Measurements from ENCODE around the gene DUSP7. TPM values are rescaled to one million over a fixed set of nuclear protein-coding genes. Genes with fewer than 3 reads are reported as not detected.
A peak's percentile ranks its signal among the peaks of the same experiment; 100 is the strongest.

The DUSP7 gene
- total and polyA plus RNA-seq, 5 donors from 2014 or later, result 3.0 to 12.7 (median 3.5) TPM

DNA sequence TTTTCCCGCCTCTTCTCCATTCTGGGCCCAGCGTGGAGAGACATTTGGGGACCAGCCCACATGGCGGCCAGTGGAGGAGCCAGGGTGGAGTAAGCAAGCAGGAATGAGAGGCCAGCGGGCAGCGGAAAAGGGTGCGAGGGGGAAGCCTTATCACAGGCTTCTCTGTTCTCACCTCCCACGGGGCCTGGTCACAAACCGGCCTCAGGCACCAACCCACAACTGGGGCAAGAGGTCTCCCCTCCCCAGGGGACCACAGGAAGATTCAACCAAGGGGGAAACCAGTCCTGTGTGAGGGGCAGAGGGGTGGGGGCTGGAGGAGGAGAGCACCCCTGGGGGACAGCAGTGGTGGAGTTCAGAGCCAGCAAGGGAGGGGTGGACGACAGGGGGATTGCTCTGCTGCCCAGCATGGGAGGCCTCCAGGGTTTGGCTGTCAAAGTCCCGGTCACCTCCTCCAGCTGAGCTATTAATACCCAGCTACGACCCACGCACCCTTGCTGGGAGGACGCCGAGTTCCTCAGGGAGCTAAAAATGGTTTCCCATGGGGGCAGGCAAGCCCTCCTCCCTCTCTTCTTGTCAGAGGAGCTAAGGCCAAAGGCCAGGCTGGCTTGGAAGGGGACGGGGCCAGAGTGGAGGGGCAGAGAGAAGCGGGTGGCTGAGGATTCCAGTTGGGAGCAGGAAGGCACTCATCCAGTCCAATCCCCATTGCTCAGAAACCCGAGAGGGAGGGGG is 36.9 kb downstream of the DUSP7 start:
- no peaks in the 10 kb centered on the region for H3K27me3 ChIP-seq (ENCODE audit: control insufficient read depth, insufficient read depth, low read length)
- H3K4me3 ChIP-seq (ENCODE audit: low read depth, low read length), result no peak overlapping the region
- H3K36me3 ChIP-seq (ENCODE audit: control insufficient read depth, insufficient read depth, low read length), result no peaks in the 10 kb centered on the region
- no peaks in the 10 kb centered on the region for H3K4me1 ChIP-seq (ENCODE audit: control insufficient read depth, insufficient read depth, low read length, poor library complexity, severe bottlenecking)
- no peak for DNase-seq
- Mint-ChIP-seq H3K4me3 (no peak overlapping the region), H3K4me1 (peaks cover 0 to 3% (median 0%) of the 10 kb centered on the region in 4 donors), H3K27ac (no peak overlapping the region), H3K27me3 (no peaks in the 10 kb centered on the region), H3K9me3 (no peaks in the 10 kb centered on the region), H3K36me3 (no peaks in the 10 kb centered on the region)
- no peaks in the 10 kb centered on the region for H3K9me3 ChIP-seq (ENCODE audit: control insufficient read depth in 2 of 2, low read length in 2 of 2)
- no peak overlapping the region for H3K27ac ChIP-seq (ENCODE audit: insufficient read depth, low read length, poor library complexity, severe bottlenecking)
- no peak for ATAC-seq (ENCODE audit: low read depth in 2 of 2)

- no peak for ATAC-seq (ENCODE audit: low read depth in 2 of 2)
- Histone ChIP-seq H3K9me3 (ENCODE audit: control insufficient read depth in 2 of 2, low read length in 2 of 2) (no peaks in the 10 kb centered on the region), H3K4me3 (ENCODE audit: low read depth, low read length) (no peak overlapping the region), H3K27ac (ENCODE audit: insufficient read depth, low read length, poor library complexity, severe bottlenecking) (no peak overlapping the region), H3K36me3 (ENCODE audit: control insufficient read depth, insufficient read depth, low read length) (no peaks in the 10 kb centered on the region), H3K27me3 (ENCODE audit: control insufficient read depth, insufficient read depth, low read length) (no peaks in the 10 kb centered on the region), H3K4me1 (ENCODE audit: control insufficient read depth, insufficient read depth, low read length, poor library complexity, severe bottlenecking) (no peaks in the 10 kb centered on the region)
- Mint-ChIP-seq H3K4me3 (no peak overlapping the region), H3K9me3 (no peaks in the 10 kb centered on the region), H3K36me3 (no peaks in the 10 kb centered on the region), H3K27me3 (no peaks in the 10 kb centered on the region), H3K27ac (no peak overlapping the region), H3K4me1 (peaks cover 0 to 3% (median 0%) of the 10 kb centered on the region in 4 donors)
- DNase-seq, result no peak
These were observed 37.9 kb downstream of the DUSP7 start for GRCh38 chr3:52018319-52019000.

DNA sequence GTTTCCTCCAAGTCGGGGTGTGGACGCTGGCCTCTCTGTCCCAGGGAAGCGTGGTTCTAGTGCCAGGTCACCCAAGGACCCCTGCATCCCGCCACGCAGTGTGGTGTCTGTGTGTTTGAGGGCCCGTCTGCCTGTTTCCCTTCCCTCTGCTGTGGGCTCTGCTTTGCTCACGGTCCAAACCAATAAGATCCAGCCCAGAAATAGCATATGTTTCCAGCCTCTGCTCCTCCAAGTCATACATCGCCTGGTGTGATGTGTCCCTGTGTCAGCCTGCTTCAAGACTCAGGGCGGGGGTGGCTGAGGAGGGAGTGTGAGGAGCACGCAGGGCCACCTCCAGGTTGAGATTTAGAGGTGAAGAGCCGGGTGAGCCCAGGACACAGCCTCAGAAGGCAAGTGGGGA is 38.8 kb downstream of the DUSP7 start:
- peaks cover 0 to 3% (median 0%) of the 10 kb centered on the region in 4 donors for H3K4me1 Mint-ChIP-seq
- H3K36me3 Mint-ChIP-seq, result no peaks in the 10 kb centered on the region

GRCh38 chr3:52015438-52016228 is 40.7 kb downstream of the DUSP7 start:
- Histone ChIP-seq H3K27me3 (ENCODE audit: control insufficient read depth, insufficient read depth, low read length) (no peaks in the 10 kb centered on the region), H3K4me1 (ENCODE audit: control insufficient read depth, insufficient read depth, low read length, poor library complexity, severe bottlenecking) (no peaks in the 10 kb centered on the region), H3K9me3 (ENCODE audit: control insufficient read depth in 2 of 2, low read length in 2 of 2) (no peaks in the 10 kb centered on the region), H3K4me3 (ENCODE audit: low read depth, low read length) (no peak overlapping the region), H3K27ac (ENCODE audit: insufficient read depth, low read length, poor library complexity, severe bottlenecking) (no peak overlapping the region), H3K36me3 (ENCODE audit: control insufficient read depth, insufficient read depth, low read length) (no peaks in the 10 kb centered on the region)
- H3K27me3 Mint-ChIP-seq, result no peaks in the 10 kb centered on the region
- ATAC-seq (ENCODE audit: low read depth in 2 of 2), result no peak
- no peaks in the 10 kb centered on the region for H3K4me1 Mint-ChIP-seq
- no peaks in the 10 kb centered on the region for H3K36me3 Mint-ChIP-seq
- no peak overlapping the region for H3K4me3 Mint-ChIP-seq
- H3K9me3 Mint-ChIP-seq, result peaks cover 0 to 1% (median 0%) of the 10 kb centered on the region in 7 donors
- H3K27ac Mint-ChIP-seq, result no peak overlapping the region
- DNase-seq, result no peak

More for the DNA sequence above, 38.8 kb downstream of the DUSP7 start:
- Histone ChIP-seq H3K4me1 (ENCODE audit: control insufficient read depth, insufficient read depth, low read length, poor library complexity, severe bottlenecking) (no peaks in the 10 kb centered on the region), H3K4me3 (ENCODE audit: low read depth, low read length) (no peak overlapping the region), H3K36me3 (ENCODE audit: control insufficient read depth, insufficient read depth, low read length) (no peaks in the 10 kb centered on the region), H3K9me3 (ENCODE audit: control insufficient read depth in 2 of 2, low read length in 2 of 2) (no peaks in the 10 kb centered on the region), H3K27me3 (ENCODE audit: control insufficient read depth, insufficient read depth, low read length) (no peaks in the 10 kb centered on the region), H3K27ac (ENCODE audit: insufficient read depth, low read length, poor library complexity, severe bottlenecking) (no peak overlapping the region)
- Mint-ChIP-seq H3K27ac (no peak overlapping the region), H3K4me3 (no peak overlapping the region), H3K9me3 (no peaks in the 10 kb centered on the region), H3K27me3 (no peaks in the 10 kb centered on the region)
- no peak for ATAC-seq (ENCODE audit: low read depth in 2 of 2)
- no peak for DNase-seq

DNA sequence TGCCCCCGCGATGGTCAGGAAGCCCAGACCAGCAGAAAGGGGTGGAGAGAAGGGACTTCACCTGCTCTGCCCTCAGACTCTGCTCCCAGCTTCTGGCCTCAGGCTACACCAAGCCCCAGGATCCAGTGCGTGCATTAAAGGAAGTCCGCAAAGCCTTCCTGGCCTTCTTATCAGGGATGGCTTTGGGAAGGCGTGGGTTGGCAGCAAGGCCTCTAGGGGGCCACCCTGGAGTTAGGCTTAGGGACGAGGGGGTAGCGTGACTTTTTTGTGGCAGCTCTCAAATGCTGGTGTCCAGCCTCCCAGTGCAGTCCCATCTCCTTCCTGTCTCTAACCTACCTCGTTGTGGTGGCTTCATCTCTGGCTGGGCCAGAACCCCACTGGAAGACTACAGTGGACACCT is 41.8 kb downstream of the DUSP7 start:
- Histone ChIP-seq H3K9me3 (ENCODE audit: control insufficient read depth in 2 of 2, low read length in 2 of 2) (no peaks in the 10 kb centered on the region), H3K27ac (ENCODE audit: insufficient read depth, low read length, poor library complexity, severe bottlenecking) (no peak overlapping the region), H3K4me3 (ENCODE audit: low read depth, low read length) (no peak overlapping the region), H3K36me3 (ENCODE audit: control insufficient read depth, insufficient read depth, low read length) (no peaks in the 10 kb centered on the region), H3K4me1 (ENCODE audit: control insufficient read depth, insufficient read depth, low read length, poor library complexity, severe bottlenecking) (no peaks in the 10 kb centered on the region), H3K27me3 (ENCODE audit: control insufficient read depth, insufficient read depth, low read length) (no peaks in the 10 kb centered on the region)
- Mint-ChIP-seq H3K4me3 (no peak overlapping the region), H3K27me3 (no peaks in the 10 kb centered on the region), H3K4me1 (peaks cover 0 to 2% (median 0%) of the 10 kb centered on the region in 4 donors), H3K36me3 (no peaks in the 10 kb centered on the region), H3K9me3 (peaks cover 0 to 1% (median 0%) of the 10 kb centered on the region in 7 donors), H3K27ac (no peak overlapping the region)
- DNase-seq, result no peak
- ATAC-seq (ENCODE audit: low read depth in 2 of 2), result no peak

- Mint-ChIP-seq H3K9me3 (peaks cover 0 to 1% (median 0%) of the 10 kb centered on the region in 7 donors), H3K27ac (peak overlapping the region in 1 of 3 donors; percentile 35), H3K4me1 (peaks cover 0 to 2% (median 0%) of the 10 kb centered on the region in 4 donors), H3K27me3 (no peaks in the 10 kb centered on the region), H3K4me3 (no peak overlapping the region), H3K36me3 (no peaks in the 10 kb centered on the region)
- no peak for ATAC-seq (ENCODE audit: low read depth in 2 of 2)
- Histone ChIP-seq H3K27me3 (ENCODE audit: control insufficient read depth, insufficient read depth, low read length) (no peaks in the 10 kb centered on the region), H3K9me3 (ENCODE audit: control insufficient read depth in 2 of 2, low read length in 2 of 2) (no peaks in the 10 kb centered on the region), H3K4me3 (ENCODE audit: low read depth, low read length) (no peak overlapping the region), H3K36me3 (ENCODE audit: control insufficient read depth, insufficient read depth, low read length) (no peaks in the 10 kb centered on the region), H3K4me1 (ENCODE audit: control insufficient read depth, insufficient read depth, low read length, poor library complexity, severe bottlenecking) (no peaks in the 10 kb centered on the region), H3K27ac (ENCODE audit: insufficient read depth, low read length, poor library complexity, severe bottlenecking) (no peak overlapping the region)
- DNase-seq, result no peak
These were observed 42.4 kb downstream of the DUSP7 start for GRCh38 chr3:52013802-52014598.

DNA sequence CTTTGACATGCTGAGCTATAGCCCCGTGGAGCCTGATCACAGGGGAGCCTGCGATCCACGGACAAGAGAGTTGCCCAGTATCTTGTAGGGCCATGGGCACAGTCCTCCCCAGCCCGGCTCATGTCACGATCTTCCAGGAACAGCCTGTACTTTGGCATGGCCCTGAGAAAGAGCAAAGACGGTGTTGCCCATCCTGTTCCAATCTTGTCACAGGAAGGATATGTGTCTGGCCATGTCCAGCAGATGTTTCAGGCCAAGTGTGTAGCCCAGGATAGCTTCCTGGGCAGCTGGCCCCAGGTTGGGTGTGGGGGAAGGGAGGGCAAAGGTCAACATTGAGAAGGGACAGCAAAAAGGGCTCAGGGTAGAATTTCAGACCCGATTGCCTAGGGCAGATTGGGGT is 43.7 kb downstream of the DUSP7 start:
- no peak overlapping the region for H3K4me3 ChIP-seq (ENCODE audit: low read depth, low read length)
- no peaks in the 10 kb centered on the region for H3K27me3 ChIP-seq (ENCODE audit: control insufficient read depth, insufficient read depth, low read length)
- no peaks in the 10 kb centered on the region for H3K9me3 ChIP-seq (ENCODE audit: control insufficient read depth in 2 of 2, low read length in 2 of 2)
- Mint-ChIP-seq H3K4me3 (no peak overlapping the region), H3K4me1 (peaks cover 0 to 2% (median 0%) of the 10 kb centered on the region in 4 donors), H3K27ac (no peak overlapping the region), H3K9me3 (peaks cover 0 to 1% (median 0%) of the 10 kb centered on the region in 7 donors), H3K27me3 (no peaks in the 10 kb centered on the region), H3K36me3 (no peaks in the 10 kb centered on the region)
- ATAC-seq (ENCODE audit: low read depth in 2 of 2), result no peak
- H3K36me3 ChIP-seq (ENCODE audit: control insufficient read depth, insufficient read depth, low read length), result no peaks in the 10 kb centered on the region
- H3K4me1 ChIP-seq (ENCODE audit: control insufficient read depth, insufficient read depth, low read length, poor library complexity, severe bottlenecking), result no peaks in the 10 kb centered on the region
- DNase-seq, result no peak
- no peak overlapping the region for H3K27ac ChIP-seq (ENCODE audit: insufficient read depth, low read length, poor library complexity, severe bottlenecking)
